HK-2 (cell line): Measurements from ENCODE around the gene TTC1.
"Not testable (repeated sequence)": the region's sequence is repeated elsewhere in the genome, so short reads cannot be mapped to it uniquely, and the experiment has no call there.

Experiments used
- DNase-seq: peaks from one replicate; pipeline ENCODE4 v3.0.0-alpha.2; 2018; ENCODE audit not compliant: unreplicated experiment

The TTC1 gene

DNA sequence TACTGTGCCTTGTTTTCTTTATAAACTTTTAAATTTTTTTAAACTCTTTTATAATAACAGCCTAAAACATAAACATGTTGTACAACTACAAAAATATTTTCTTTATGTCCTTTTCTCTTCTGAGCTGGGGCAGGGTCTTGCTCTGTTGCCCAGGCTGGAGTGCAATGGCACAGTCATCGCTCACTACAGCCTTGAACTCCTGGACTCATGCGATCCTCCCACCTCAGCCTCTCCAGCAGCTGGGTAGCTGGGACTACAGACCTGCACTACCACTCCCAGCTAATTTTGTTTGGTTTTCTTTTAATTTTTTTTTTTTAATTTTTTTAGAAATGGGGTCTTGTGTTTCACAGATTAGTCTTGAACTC, 31.5 kb downstream of the TTC1 start:
- no peak for DNase-seq

DNA sequence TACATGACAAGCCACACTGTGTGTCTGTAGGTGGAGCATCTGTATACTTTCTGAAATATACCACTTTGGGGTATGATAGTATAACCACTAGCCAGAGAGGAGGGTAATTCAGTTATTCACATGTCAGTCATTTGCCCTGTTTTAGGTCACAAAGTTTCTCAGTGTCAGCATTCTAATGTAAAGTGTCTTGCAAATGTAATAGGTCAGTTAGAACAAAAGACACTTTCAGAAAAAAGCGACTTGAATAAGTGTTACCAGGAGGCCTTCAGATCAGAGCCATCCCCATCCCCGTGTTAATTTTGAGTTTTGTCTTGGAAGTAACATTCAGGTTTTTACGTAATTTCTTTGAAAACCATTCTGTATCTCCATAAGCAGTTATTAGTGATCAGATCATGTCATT, 33.7 kb downstream of the TTC1 start:
- no peak for DNase-seq

DNA sequence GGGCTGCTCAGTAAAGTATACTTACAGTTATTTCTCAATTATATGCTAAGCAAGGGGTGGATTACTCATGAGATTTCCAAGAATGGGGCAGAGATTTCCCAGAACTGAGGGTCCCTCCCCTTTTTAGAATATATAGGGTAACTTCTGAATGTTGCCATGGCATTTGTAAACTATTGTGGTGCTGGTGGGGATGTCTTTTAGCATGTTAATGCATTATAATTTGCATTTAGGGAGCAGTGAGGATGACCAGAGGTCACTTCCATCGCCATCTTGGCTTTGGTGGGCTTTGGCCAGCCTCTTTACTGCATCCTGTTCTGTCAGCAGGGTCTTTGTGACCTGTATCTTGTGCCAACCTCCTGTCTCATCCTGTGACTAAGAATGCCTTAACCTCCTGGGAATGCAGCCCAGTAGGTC, 35.5 kb downstream of the TTC1 start:
- DNase-seq, result no peak

DNA sequence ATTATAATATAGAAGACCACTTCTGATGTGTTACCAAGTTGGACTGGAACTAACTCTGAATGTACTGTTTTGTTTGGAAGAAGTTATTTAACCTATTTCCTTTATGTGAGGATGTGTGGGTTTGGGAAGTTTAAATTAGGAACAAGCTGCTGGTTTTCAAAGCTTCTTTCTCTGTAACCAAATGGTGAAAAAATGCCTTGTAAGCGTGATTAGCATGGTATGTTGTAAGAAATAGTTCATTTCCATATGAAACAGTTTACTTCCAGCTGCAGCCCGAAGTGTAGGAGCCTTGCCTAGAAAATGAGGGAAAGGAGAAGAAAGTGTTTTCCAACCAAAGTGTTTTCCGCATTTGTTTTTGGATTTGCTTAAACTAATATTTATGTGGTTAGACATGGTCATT, 36.0 kb downstream of the TTC1 start:
- DNase-seq, result no peak

DNA sequence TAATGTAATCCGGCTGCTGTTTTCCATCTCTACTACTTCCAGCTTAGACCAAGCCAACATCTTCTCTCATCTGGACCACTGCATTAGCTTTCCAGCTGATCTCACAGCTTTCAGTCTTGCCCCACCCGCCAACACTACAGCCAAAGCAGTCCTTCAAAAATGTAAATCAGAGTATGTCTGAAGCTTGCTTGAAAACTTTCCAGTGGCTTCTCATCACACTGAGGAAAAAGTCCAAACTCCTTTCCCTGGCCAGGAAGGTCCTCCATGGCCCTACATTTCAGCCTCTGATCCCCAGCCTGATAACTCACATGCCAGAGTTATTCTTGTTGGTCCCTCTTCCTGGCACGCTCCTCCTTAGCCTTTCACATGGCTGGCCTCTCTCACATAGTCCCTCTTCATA, 38.5 kb downstream of the TTC1 start:
- no peak for DNase-seq

GRCh38 chr5:160048131-160048530, 39.2 kb downstream of the TTC1 start:
- DNase-seq, result no peak

DNA sequence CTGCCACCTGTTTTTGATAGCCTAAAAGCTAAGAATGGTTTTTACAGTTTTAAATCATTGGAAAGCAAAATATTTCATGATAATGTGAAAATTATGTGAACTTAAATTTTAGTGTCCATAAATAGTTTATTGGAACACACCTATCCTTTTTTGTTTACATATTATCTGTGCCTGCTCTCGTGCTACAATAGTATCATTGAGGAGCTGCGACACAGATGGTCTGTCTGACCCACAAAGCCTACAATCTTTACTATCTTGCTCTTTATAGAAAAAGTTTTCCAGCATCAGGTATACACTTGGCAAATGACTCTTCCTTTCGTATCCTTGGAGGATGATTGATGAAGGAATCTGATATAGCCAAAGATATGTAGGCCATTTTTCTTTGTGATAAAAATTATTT, 40.2 kb downstream of the TTC1 start:
- DNase-seq, result no peak

DNA sequence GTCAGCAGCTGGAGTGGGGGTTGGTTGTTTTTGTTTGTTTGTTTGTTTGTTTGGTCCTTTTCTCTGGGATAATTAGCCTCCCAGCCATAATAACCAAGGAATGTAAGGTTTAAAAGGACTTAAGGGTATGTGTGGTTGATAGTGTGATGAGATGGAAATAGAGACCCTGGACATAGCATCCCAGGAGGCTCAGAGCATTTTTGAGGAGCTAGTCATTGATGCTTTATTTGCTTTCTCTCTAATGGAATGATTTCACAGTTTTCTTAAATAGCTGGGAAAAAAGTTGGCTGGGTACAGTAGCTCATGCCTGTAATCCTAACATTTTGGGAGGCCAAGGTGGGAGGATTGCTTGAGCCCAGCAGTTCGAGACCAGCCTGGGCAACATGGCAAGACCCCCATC, 45.1 kb downstream of the TTC1 start:
- DNase-seq, result no peak

GRCh38 chr5:160054831-160055230, 45.9 kb downstream of the TTC1 start:
- DNase-seq, result peak; percentile 20

DNA sequence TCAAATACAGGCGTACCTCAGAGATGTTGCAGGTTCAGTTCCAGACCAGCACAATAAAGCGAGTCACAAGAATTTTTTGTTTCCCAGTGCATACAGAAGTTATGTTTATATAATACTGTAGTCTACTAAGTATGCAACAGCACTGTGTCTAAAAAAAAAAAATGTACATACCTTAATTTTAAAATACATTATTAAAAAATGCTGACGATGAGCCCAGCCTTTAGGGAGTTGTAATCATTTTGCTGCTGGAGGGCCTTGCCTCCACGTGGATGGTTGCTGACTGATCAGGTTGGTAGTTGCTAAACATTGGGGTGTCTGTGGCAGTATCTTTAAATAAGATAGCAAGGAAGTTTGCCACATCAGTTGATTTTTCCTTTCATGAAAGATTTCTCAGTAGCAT, 48.3 kb downstream of the TTC1 start:
- no peak for DNase-seq

- DNase-seq, result no peak
These were observed 51.1 kb downstream of the TTC1 start for GRCh38 chr5:160060001-160060400.

GRCh38 chr5:160061770-160062169, 52.8 kb downstream of the TTC1 start:
- DNase-seq, result no peak

DNA sequence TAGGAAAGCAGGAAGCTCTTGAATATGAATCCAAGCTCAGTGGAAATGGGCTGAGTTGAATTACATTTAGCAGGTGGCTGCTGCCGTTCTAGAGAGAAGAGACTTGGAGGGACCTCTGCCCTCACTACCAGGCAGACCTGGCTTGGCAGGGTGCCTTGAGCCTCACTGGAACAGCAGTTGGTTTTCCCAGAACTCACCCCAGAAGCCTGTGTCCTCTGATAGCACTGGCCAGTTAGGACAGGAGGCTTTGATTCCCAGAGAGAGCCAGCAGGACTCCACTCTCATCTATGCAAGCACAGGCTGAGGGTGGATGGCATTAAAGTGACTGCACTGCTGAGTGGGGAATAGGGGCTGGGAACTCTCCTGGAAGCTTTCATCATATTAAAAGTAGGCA, 55.5 kb downstream of the TTC1 start:
- DNase-seq, result no peak

DNA sequence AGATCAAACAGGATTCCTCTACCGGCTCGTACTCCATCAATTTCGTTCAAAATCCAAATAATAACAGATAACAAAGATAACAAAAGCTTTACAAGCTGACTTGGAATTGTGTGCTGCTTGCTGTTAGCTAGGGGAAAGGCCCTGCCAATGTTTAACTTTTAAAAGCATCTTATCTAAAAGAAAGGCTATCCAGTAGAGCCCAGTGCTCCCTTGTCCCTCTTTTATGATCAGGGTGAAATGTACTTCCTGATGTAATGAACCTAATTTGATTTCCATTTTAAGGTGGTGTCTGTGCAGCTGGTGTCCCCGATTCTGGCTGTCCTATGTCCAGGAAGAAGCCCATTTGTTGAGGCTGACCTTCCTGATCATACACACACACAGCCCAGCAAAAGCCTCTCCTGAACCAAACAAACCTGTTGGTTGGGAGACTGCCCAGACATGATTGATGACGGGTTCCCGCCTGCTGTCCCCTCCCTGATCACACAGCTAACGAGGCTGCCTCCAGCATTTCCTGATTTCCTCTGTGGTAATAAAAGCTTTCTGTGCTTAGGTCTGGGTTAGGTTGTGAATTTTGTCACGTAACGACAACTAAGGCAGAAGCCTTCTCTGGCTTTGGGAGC, 56.2 kb downstream of the TTC1 start:
- no peak for DNase-seq

DNA sequence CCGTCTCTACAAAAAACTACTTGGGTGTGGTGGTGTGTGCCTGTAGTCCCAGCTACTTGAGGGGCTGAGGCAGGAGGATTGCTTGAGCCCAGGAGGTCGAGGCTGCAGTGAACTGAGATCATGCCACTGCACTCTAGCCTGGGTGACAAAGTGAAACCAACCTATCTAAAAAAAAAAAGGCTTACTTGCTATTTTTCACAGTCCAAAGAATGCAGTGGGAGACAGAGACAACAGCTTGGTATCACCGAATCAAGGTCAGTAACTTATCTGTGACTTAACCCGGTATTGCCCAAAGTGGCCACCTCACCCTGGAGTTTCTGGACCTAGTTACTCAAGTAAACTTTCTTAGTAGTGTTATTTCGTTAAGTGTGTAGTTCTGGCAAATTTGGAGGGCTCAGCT, 60.2 kb downstream of the TTC1 start:
- not testable (repeated sequence) for DNase-seq

DNA sequence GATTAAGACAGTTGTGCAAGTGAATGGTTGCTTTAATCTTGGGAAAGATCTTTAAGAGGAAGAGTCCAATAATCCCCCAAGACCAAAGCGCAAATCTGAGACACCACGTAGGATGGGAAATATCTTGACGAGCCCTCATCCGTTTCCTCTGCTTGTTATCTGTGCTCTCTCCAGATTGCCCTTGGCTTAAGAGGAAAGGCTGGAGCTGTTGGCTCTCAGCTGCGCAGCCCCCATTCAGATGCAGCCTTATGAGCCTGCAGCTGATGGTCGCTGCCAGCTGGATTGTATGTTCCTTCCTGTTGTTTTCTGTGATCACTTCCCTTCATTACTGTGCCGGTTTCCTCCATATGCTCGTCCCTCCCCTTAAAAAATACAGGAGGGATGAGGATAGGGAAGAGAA, 62.6 kb downstream of the TTC1 start:
- no peak for DNase-seq

GRCh38 chr5:160071916-160072315, 63.0 kb downstream of the TTC1 start:
- DNase-seq, result no peak

DNA sequence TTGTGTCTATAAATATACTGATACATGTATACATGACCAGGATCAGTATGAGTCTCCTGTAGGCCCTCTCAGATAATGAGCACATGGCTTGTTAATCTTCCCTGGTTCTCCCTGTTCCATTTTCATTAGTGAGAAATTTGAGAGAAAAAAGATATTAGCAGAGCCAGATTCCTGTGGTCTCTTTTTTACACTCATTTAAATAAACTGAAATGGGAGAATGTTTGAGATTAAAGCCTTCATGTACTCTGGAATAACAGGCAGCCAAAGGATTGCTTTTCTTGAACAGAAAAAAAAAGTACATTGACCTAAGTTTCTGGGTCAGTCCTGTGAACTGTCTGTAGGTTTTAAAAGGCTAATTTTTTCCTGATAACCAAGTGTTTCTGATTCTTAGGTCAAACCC, 66.1 kb downstream of the TTC1 start:
- no peak for DNase-seq

DNA sequence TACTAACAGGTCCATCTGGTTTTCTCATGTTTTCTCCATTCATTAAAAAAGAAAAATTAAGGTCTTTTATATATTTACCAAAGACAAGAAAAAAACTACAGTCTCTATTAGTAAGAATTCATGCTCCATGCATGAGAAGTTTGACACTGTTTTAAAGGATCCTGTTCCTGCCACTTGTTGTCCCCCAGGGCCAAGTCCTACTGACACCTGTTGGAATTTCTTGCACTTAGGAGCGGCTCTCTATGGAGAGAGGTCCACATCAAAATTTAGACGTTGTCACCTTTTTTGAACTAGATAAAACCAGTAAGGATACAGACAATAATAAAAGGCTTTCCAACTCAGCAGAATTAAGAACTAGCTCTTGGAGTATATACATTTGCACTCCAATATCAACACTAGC, 68.1 kb downstream of the TTC1 start:
- DNase-seq, result no peak

DNA sequence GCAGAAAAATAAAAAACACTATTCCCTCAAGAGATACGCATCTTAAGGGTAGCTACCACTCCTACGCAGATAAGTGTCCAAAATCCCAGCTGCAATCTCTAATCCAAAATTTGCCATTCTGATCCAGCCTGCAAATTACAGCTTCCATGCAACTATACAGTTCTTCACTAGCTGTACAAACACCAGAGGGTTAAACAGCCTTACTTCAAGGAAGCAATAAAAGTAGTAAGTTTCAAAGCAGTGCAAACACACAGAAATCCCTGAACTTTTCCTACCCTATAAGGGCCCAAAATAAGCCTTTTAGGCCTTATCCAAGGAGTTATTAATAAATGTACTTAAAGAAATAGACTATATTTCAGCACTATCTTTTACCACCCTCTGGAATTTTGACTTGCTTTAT, 70.8 kb downstream of the TTC1 start:
- no peak for DNase-seq

GRCh38 chr5:160081495-160081894, 72.6 kb downstream of the TTC1 start:
- DNase-seq, result no peak

GRCh38 chr5:160082614-160083500, 73.9 kb downstream of the TTC1 start:
- peak; percentile 10 for DNase-seq

GRCh38 chr5:160083501-160083900, 74.6 kb downstream of the TTC1 start:
- DNase-seq, result peak; percentile 15

GRCh38 chr5:160084144-160084543, 75.2 kb downstream of the TTC1 start:
- no peak for DNase-seq
